Lung (tissue), 12 donors: ENCODE measurements around the gene SLC25A19. TPM values are rescaled to one million over a fixed set of nuclear protein-coding genes. Genes with fewer than 3 reads are reported as not detected.
"Not testable (repeated sequence)": the region's sequence is repeated elsewhere in the genome, so short reads cannot be mapped to it uniquely, and the experiment has no call there.

ENCODE experiments used
- ATAC-seq: fragments of 200-7000 bp; cut with Tn5 transposase; one replicate; pipeline ENCODE4 v1.9.1; 2020; ENCODE audit warnings: moderate number of reproducible peaks; ENCODE audit not compliant: insufficient read depth, low FRiP score
- DNase-seq, 3 donors: peaks; one replicate each; pipeline ENCODE4 v3.0.0-alpha.2; 2013 to 2017
- H3K27ac ChIP-seq, 2 donors: one replicate each; pipeline ENCODE4 v1.5.1; 2013; ENCODE audit warnings: mild to moderate bottlenecking in 2 of 2, moderate library complexity in 2 of 2, control low read depth in 1 of 2, inconsistent platforms in 1 of 2, low read depth in 1 of 2, low read length in 1 of 2
- H3K27me3 ChIP-seq, 3 donors: one replicate each; pipeline ENCODE4 v1.5.1; 2013; ENCODE audit warnings: low read length in 2 of 3; ENCODE audit not compliant: control insufficient read depth in 3 of 3, insufficient read depth in 3 of 3
- H3K36me3 ChIP-seq, 4 donors: one replicate each; pipeline ENCODE4 v1.5.1; 2013; ENCODE audit warnings: low read length in 4 of 4, mild to moderate bottlenecking in 1 of 4, moderate library complexity in 1 of 4; ENCODE audit not compliant: control insufficient read depth in 4 of 4, insufficient read depth in 4 of 4
- H3K4me1 ChIP-seq, 5 donors: one replicate each; pipeline ENCODE4 v1.5.1; 2013; ENCODE audit warnings: low read length in 5 of 5, mild to moderate bottlenecking in 2 of 5, moderate library complexity in 1 of 5; ENCODE audit not compliant: control insufficient read depth in 5 of 5, insufficient read depth in 5 of 5
- H3K4me3 ChIP-seq: one replicate; pipeline ENCODE4 v1.5.1; 2013; ENCODE audit warnings: mild to moderate bottlenecking, control low read depth, moderate library complexity
- H3K9ac ChIP-seq, 2 donors: one replicate each; pipeline ENCODE4 v1.5.1; 2013; ENCODE audit warnings: low read length in 2 of 2, control low read depth in 1 of 2; ENCODE audit not compliant: insufficient read depth in 1 of 2
- H3K9me3 ChIP-seq, 4 donors: one replicate each; pipeline ENCODE4 v1.5.1; 2013; ENCODE audit warnings: low read length in 3 of 4, mild to moderate bottlenecking in 1 of 4, moderate library complexity in 1 of 4; ENCODE audit not compliant: control insufficient read depth in 4 of 4, insufficient read depth in 3 of 4
- WGBS, 2 donors: extraction: QIAGEN DNeasy Blood & Tissue Kit; methylation state at CpG; one replicate each; pipeline ENCODE4 v1.1.7; 2013; 5-methylcytosine and 5-hydroxymethylcytosine counted together
- polyA plus RNA-seq, 2 donors: library from polyadenylated mRNA; stranded (reverse); fragments of 200-250 nt; gene quantifications; one replicate each; pipeline ENCODE4 v1.2.1, GENCODE V29; 2013
- total RNA-seq, 2 donors: library from RNA; depleted of rRNA in 1 of 2; stranded (reverse); fragments of >200 nt in 1 of 2; gene quantifications; one replicate each; pipeline ENCODE4 v1.2.1, GENCODE V29; 2014 to 2021
- TF ChIP-seq, protein P1 (sequence below): IDR thresholded peaks from 2 replicates; pipeline ENCODE4 v1.5.1; 2012; ENCODE audit warnings: mild to moderate bottlenecking; ENCODE audit errors: control extremely low read depth, extremely low read depth
- donor health status: control.
- donor health status: control.
- donor health status: Bipolar disorder and iron deficiency.
- donor health status: healthy.
- donor health status: DM: yes; HTN: yes; CAD: no.

SLC25A19 gene
- total and polyA plus RNA-seq, 4 donors = 9.8 to 27.4 (median 24.0) TPM

DNA sequence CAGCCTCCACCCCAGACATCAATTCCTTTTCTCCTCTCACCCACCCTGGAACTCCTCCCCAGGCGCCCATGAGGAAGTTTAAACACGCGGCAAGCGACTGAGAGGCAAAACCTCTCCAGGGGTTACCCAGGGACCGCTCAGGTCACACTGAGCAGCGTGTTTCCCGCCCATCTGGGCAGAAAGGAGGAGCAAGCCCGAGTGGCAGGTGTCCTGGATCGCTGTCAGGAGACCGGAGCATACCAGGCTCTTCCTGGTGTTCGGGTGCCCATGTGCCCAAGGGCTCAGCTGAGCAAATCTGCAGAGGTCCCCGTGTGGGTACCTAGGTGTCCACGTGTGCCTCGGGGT is 491 bp downstream of the SLC25A19 start:
- Histone ChIP-seq H3K27ac (peak overlapping the region; percentile 54 to 91), H3K4me3 (peak overlapping the region; percentile 54), H3K36me3 (peaks cover 0 to 7% (median 2%) of the 10 kb centered on the region in 4 donors), H3K27me3 (no peaks in the 10 kb centered on the region), H3K9me3 (no peaks in the 10 kb centered on the region), H3K9ac (peak overlapping the region in 1 of 2 donors; percentile 73), H3K4me1 (peaks cover 0 to 8% (median 0%) of the 10 kb centered on the region in 5 donors)
- WGBS, 2 donors = 0% methylated on average over 14 of the region's 14 CpGs
- DNase-seq = peak in 1 of 3 donors; percentile 19
- TF ChIP-seq, protein P1, sequence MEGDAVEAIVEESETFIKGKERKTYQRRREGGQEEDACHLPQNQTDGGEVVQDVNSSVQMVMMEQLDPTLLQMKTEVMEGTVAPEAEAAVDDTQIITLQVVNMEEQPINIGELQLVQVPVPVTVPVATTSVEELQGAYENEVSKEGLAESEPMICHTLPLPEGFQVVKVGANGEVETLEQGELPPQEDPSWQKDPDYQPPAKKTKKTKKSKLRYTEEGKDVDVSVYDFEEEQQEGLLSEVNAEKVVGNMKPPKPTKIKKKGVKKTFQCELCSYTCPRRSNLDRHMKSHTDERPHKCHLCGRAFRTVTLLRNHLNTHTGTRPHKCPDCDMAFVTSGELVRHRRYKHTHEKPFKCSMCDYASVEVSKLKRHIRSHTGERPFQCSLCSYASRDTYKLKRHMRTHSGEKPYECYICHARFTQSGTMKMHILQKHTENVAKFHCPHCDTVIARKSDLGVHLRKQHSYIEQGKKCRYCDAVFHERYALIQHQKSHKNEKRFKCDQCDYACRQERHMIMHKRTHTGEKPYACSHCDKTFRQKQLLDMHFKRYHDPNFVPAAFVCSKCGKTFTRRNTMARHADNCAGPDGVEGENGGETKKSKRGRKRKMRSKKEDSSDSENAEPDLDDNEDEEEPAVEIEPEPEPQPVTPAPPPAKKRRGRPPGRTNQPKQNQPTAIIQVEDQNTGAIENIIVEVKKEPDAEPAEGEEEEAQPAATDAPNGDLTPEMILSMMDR = no peak
- peak; percentile 28 for ATAC-seq

DNA sequence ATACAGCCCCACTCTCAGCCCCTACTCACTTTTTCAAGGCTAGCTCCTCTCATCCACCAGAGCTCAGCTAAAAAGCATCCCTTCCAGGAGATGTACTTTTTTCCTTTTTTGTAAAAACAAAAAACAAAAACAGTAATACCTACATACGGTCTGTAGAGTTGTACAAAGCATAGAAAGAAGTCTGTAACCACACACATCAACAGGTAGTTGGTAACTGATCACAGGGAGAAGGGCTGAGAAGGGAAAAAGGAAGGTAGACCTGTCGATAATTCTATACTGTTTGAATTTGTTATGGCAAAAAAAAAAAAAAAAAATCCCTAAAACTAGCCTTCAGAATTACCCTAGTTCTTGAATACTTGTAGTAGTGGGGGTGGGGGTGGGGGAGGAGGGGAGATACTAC is 874 bp downstream of the SLC25A19 start:
- H3K27ac ChIP-seq = no peak overlapping the region
- H3K36me3 ChIP-seq = peaks cover 0 to 7% (median 2%) of the 10 kb centered on the region in 4 donors
- no peak overlapping the region for H3K9ac ChIP-seq
- H3K4me1 ChIP-seq = peaks cover 0 to 8% (median 0%) of the 10 kb centered on the region in 5 donors
- no peak for ATAC-seq
- no peaks in the 10 kb centered on the region for H3K27me3 ChIP-seq
- WGBS, 2 donors = 17 to 18% methylated on average over 2 of the region's 2 CpGs
- DNase-seq = no peak
- no peaks in the 10 kb centered on the region for H3K9me3 ChIP-seq
- no peak overlapping the region for H3K4me3 ChIP-seq
- TF ChIP-seq, protein P1 = no peak

GRCh38 chr17:75287221-75287620 is 2.0 kb downstream of the SLC25A19 start:
- WGBS, 2 donors = 79 to 90% methylated on average over 9 of the region's 9 CpGs
- Histone ChIP-seq H3K4me1 (peaks cover 0 to 8% (median 0%) of the 10 kb centered on the region in 5 donors), H3K9ac (no peak overlapping the region), H3K27ac (no peak overlapping the region), H3K36me3 (peaks cover 0 to 7% (median 2%) of the 10 kb centered on the region in 4 donors), H3K4me3 (no peak overlapping the region), H3K27me3 (no peaks in the 10 kb centered on the region), H3K9me3 (no peaks in the 10 kb centered on the region)
- ATAC-seq = no peak
- TF ChIP-seq, protein P1 = no peak
- no peak for DNase-seq

- Histone ChIP-seq H3K36me3 (peaks cover 0 to 11% (median 2%) of the 10 kb centered on the region in 4 donors), H3K27ac (no peak overlapping the region), H3K27me3 (no peaks in the 10 kb centered on the region), H3K9me3 (no peaks in the 10 kb centered on the region), H3K4me3 (no peak overlapping the region), H3K9ac (no peak overlapping the region), H3K4me1 (peaks cover 0 to 8% (median 0%) of the 10 kb centered on the region in 5 donors)
- ATAC-seq (no peak), DNase-seq (no peak)
- WGBS, 2 donors = 84 to 98% methylated on average over 6 of the region's 6 CpGs
- TF ChIP-seq, protein P1 = no peak
Observed at GRCh38 chr17:75285123-75285522, 4.1 kb downstream of the SLC25A19 start.

GRCh38 chr17:75280189-75280588 is 9.0 kb downstream of the SLC25A19 start:
- H3K9me3 ChIP-seq, H3K27ac ChIP-seq, ATAC-seq, DNase-seq, H3K4me1 ChIP-seq, H3K9ac ChIP-seq, H3K4me3 ChIP-seq, H3K27me3 ChIP-seq, H3K36me3 ChIP-seq: not testable (repeated sequence)
- 92 to 97% methylated on average over 4 of the region's 4 CpGs for WGBS, 2 donors
